HUES64 (cell line): ENCODE measurements around the gene MUC5AC.

Experiments
- H3K27ac ChIP-seq: 2 replicates; pipeline ENCODE4 v1.7.0; 2013; ENCODE audit warnings: low read depth, low read length, inconsistent platforms
- H3K27me3 ChIP-seq: 2 replicates; pipeline ENCODE4 v1.6.1; 2013; ENCODE audit warnings: mild to moderate bottlenecking, low read length; ENCODE audit not compliant: insufficient read depth
- H3K36me3 ChIP-seq: 2 replicates; pipeline ENCODE4 v1.6.1; 2013; ENCODE audit warnings: mild to moderate bottlenecking, low read length; ENCODE audit not compliant: insufficient read depth
- H3K4me1 ChIP-seq: 2 replicates; pipeline ENCODE4 v1.6.1; 2013; ENCODE audit warnings: mild to moderate bottlenecking, low read length, moderate library complexity; ENCODE audit not compliant: insufficient read depth
- H3K4me3 ChIP-seq: 2 replicates; pipeline ENCODE4 v1.5.1; 2013; ENCODE audit warnings: mild to moderate bottlenecking, low read length, moderate library complexity
- H3K9ac ChIP-seq: 2 replicates; pipeline ENCODE4 v1.6.1; 2013; ENCODE audit warnings: mild to moderate bottlenecking, low read depth, low read length
- H3K9me3 ChIP-seq: 2 replicates; pipeline ENCODE4 v1.6.1; 2013; ENCODE audit warnings: low read depth, low read length; ENCODE audit not compliant: insufficient read depth
- WGBS: fragments of 150-250, 120-280 bp; methylation state at CpG from one replicate; pipeline ENCODE4 v1.1.7; 2013; ENCODE audit warnings: missing lambda C conversion rate; 5-methylcytosine and 5-hydroxymethylcytosine counted together

Gene MUC5AC

GRCh38 chr11:1126491-1126926, 31.2 kb upstream of the MUC5AC start:
- Histone ChIP-seq H3K27ac (no peak overlapping the region), H3K9ac (no peak overlapping the region), H3K9me3 (no peaks in the 10 kb centered on the region), H3K27me3 (no peaks in the 10 kb centered on the region), H3K4me3 (no peak overlapping the region), H3K36me3 (no peaks in the 10 kb centered on the region), H3K4me1 (no peaks in the 10 kb centered on the region)
- WGBS, result 91% methylated on average over 15 of the region's 15 CpGs

- H3K4me3 ChIP-seq, result no peak overlapping the region
- no peaks in the 10 kb centered on the region for H3K27me3 ChIP-seq
- no peaks in the 10 kb centered on the region for H3K36me3 ChIP-seq
- H3K9me3 ChIP-seq, result no peaks in the 10 kb centered on the region
- no peaks in the 10 kb centered on the region for H3K4me1 ChIP-seq
- WGBS, result 93% methylated on average over 30 of the region's 30 CpGs
- H3K9ac ChIP-seq, result no peak overlapping the region
- no peak overlapping the region for H3K27ac ChIP-seq
These were observed 30.7 kb upstream of the MUC5AC start for GRCh38 chr11:1126935-1127663.

- Histone ChIP-seq H3K27ac (no peak overlapping the region), H3K27me3 (no peaks in the 10 kb centered on the region), H3K4me1 (no peaks in the 10 kb centered on the region), H3K4me3 (no peak overlapping the region), H3K9me3 (no peaks in the 10 kb centered on the region), H3K36me3 (no peaks in the 10 kb centered on the region), H3K9ac (no peak overlapping the region)
- WGBS, result 92% methylated on average over 14 of the region's 14 CpGs
These were observed 30.0 kb upstream of the MUC5AC start for GRCh38 chr11:1127664-1128162.

GRCh38 chr11:1128311-1129142, 29.2 kb upstream of the MUC5AC start:
- H3K27ac ChIP-seq, result no peak overlapping the region
- WGBS, result 93% methylated on average over 33 of the region's 33 CpGs
- H3K9me3 ChIP-seq, result no peaks in the 10 kb centered on the region
- no peak overlapping the region for H3K4me3 ChIP-seq
- H3K27me3 ChIP-seq, result no peaks in the 10 kb centered on the region
- H3K9ac ChIP-seq, result no peak overlapping the region
- no peaks in the 10 kb centered on the region for H3K4me1 ChIP-seq
- no peaks in the 10 kb centered on the region for H3K36me3 ChIP-seq

GRCh38 chr11:1129143-1129610, 28.6 kb upstream of the MUC5AC start:
- no peaks in the 10 kb centered on the region for H3K27me3 ChIP-seq
- no peaks in the 10 kb centered on the region for H3K9me3 ChIP-seq
- H3K4me3 ChIP-seq, result no peak overlapping the region
- no peaks in the 10 kb centered on the region for H3K36me3 ChIP-seq
- H3K9ac ChIP-seq, result no peak overlapping the region
- 83% methylated on average over 17 of the region's 17 CpGs for WGBS
- H3K4me1 ChIP-seq, result no peaks in the 10 kb centered on the region
- no peak overlapping the region for H3K27ac ChIP-seq

- H3K9me3 ChIP-seq, result peaks cover under 1% of the 10 kb centered on the region; the same call in 1 of the 2 replicates
- WGBS, result 91% methylated on average over 18 of the region's 18 CpGs
- H3K27ac ChIP-seq, result no peak overlapping the region
These were observed 28.1 kb upstream of the MUC5AC start for GRCh38 chr11:1129611-1130160.

GRCh38 chr11:1130276-1131032, 27.3 kb upstream of the MUC5AC start:
- Histone ChIP-seq H3K27ac (no peak overlapping the region), H3K27me3 (no peaks in the 10 kb centered on the region), H3K36me3 (no peaks in the 10 kb centered on the region), H3K9ac (no peak overlapping the region), H3K4me1 (no peaks in the 10 kb centered on the region), H3K4me3 (no peak overlapping the region), H3K9me3 (peaks cover 8% of the 10 kb centered on the region; the same call in 1 of the 2 replicates)
- 92% methylated on average over 15 of the region's 15 CpGs for WGBS

More at GRCh38 chr11:1129611-1130160, 28.1 kb upstream of the MUC5AC start:
- Histone ChIP-seq H3K36me3 (no peaks in the 10 kb centered on the region), H3K27me3 (no peaks in the 10 kb centered on the region), H3K9ac (no peak overlapping the region), H3K4me3 (no peak overlapping the region), H3K4me1 (no peaks in the 10 kb centered on the region)

- no peak overlapping the region for H3K4me3 ChIP-seq
- no peaks in the 10 kb centered on the region for H3K36me3 ChIP-seq
- H3K27me3 ChIP-seq, result no peaks in the 10 kb centered on the region
- 90% methylated on average over 29 of the region's 29 CpGs for WGBS
- H3K9me3 ChIP-seq, result peaks cover 8% of the 10 kb centered on the region; the same call in 1 of the 2 replicates
- no peak overlapping the region for H3K27ac ChIP-seq
- no peaks in the 10 kb centered on the region for H3K4me1 ChIP-seq
- H3K9ac ChIP-seq, result no peak overlapping the region
These were observed 26.5 kb upstream of the MUC5AC start for GRCh38 chr11:1131033-1131911.

- Histone ChIP-seq H3K9me3 (peaks cover 8% of the 10 kb centered on the region; the same call in 1 of the 2 replicates), H3K4me1 (no peaks in the 10 kb centered on the region), H3K4me3 (no peak overlapping the region), H3K27me3 (no peaks in the 10 kb centered on the region), H3K9ac (no peak overlapping the region), H3K36me3 (no peaks in the 10 kb centered on the region), H3K27ac (no peak overlapping the region)
- no CpG with 5 or more reads among the region's 1 CpG for WGBS
These were observed 22.8 kb upstream of the MUC5AC start for GRCh38 chr11:1134848-1135445.
